GM23338 (cell line): ENCODE data around the gene PSEN2. TPM values are rescaled to one million over a fixed set of nuclear protein-coding genes. Genes with fewer than 3 reads are reported as not detected.

Experiments
- ATAC-seq: fragments of 200-7000 bp; cut with Tn5 transposase; 3 replicates; pipeline ENCODE4 v1.9.1; 2020
- DNase-seq: peaks from one replicate; pipeline ENCODE4 v3.0.0-alpha.2; 2015; ENCODE audit warnings: low spot score
- H2AFZ ChIP-seq: fragments of 200-600 bp; sonication (generic); 2 replicates; pipeline ENCODE4 v1.8.0; 2016; ENCODE audit warnings: antibody characterized with exemption, mild to moderate bottlenecking, moderate library complexity
- H3F3A ChIP-seq: fragments of 200-600 bp; sonication (generic); replicated peaks from 2 replicates; pipeline ENCODE4 v1.8.0; 2017; ENCODE audit warnings: antibody characterized with exemption, mixed run types, low read depth
- H3K27ac ChIP-seq: fragments of 200-600 bp; sonication (generic); 2 replicates; pipeline ENCODE4 v1.6.1; 2016; ENCODE audit warnings: low read depth
- H3K27me3 ChIP-seq: fragments of 200-600 bp; sonication (generic); 2 replicates; pipeline ENCODE4 v1.8.0; 2016; ENCODE audit warnings: mild to moderate bottlenecking, mixed run types, moderate library complexity; ENCODE audit not compliant: insufficient read depth
- H3K36me3 ChIP-seq: fragments of 200-600 bp; sonication (generic); 2 replicates; pipeline ENCODE4 v1.8.0; 2016; ENCODE audit warnings: mild to moderate bottlenecking; ENCODE audit not compliant: insufficient read depth
- H3K4me1 ChIP-seq: fragments of 200-600 bp; sonication (generic); 2 replicates; pipeline ENCODE4 v1.8.0; 2016; ENCODE audit warnings: mild to moderate bottlenecking, moderate library complexity; ENCODE audit not compliant: insufficient read depth
- H3K4me2 ChIP-seq: fragments of 200-600 bp; sonication (generic); 2 replicates; pipeline ENCODE4 v1.7.1; 2017; ENCODE audit warnings: mixed run types
- H3K4me3 ChIP-seq: fragments of 200-600 bp; sonication (generic); 2 replicates; pipeline ENCODE4 v1.6.1; 2016; ENCODE audit warnings: mixed run types
- H3K79me2 ChIP-seq: fragments of 200-600 bp; sonication (generic); replicated peaks from 2 replicates; pipeline ENCODE4 v1.8.0; 2017; ENCODE audit warnings: mild to moderate bottlenecking; ENCODE audit not compliant: insufficient read depth
- H3K9me2 ChIP-seq: fragments of 200-600 bp; sonication (generic); 2 replicates; pipeline ENCODE4 v1.8.0; 2017; ENCODE audit not compliant: insufficient read depth
- H4K20me1 ChIP-seq: fragments of 200-600 bp; sonication (generic); replicated peaks from 2 replicates; pipeline ENCODE4 v1.8.0; 2017; ENCODE audit warnings: mild to moderate bottlenecking; ENCODE audit not compliant: insufficient read depth
- H3K27ac Mint-ChIP-seq: 2 replicates; pipeline ENCODE4 v1.8.0; 2020; ENCODE audit warnings: inconsistent platforms, mild to moderate bottlenecking, moderate library complexity, mixed read lengths
- H3K27me3 Mint-ChIP-seq: 3 replicates; pipeline ENCODE4 v1.8.0; 2022; ENCODE audit warnings: low read depth, mild to moderate bottlenecking, moderate library complexity, mixed read lengths, inconsistent platforms; ENCODE audit not compliant: insufficient read depth, poor library complexity
- H3K36me3 Mint-ChIP-seq: 3 replicates; pipeline ENCODE4 v1.8.0; 2021; ENCODE audit warnings: low read depth, mild to moderate bottlenecking, inconsistent platforms, moderate library complexity, mixed read lengths
- H3K4me1 Mint-ChIP-seq: 3 replicates; pipeline ENCODE4 v1.8.0; 2020; ENCODE audit warnings: mild to moderate bottlenecking, inconsistent platforms, mixed read lengths
- H3K4me3 Mint-ChIP-seq: 3 replicates; pipeline ENCODE4 v1.8.0; 2021; ENCODE audit warnings: moderate library complexity, mild to moderate bottlenecking, inconsistent platforms, mixed read lengths
- H3K9me3 Mint-ChIP-seq: 3 replicates; pipeline ENCODE4 v1.8.0; 2020; ENCODE audit warnings: moderate library complexity, mild to moderate bottlenecking, inconsistent platforms, mixed read lengths
- CREB1 ChIP-seq: fragments of 250-450 bp; sonication (Bioruptor Pico); IDR thresholded peaks from 2 replicates; pipeline ENCODE4 v1.5.0; 2020; ENCODE audit warnings: low read depth, mild to moderate bottlenecking, moderate library complexity
- EZH2phosphoT487 ChIP-seq: fragments of 200-600 bp; sonication (generic); IDR thresholded peaks from one replicate; pipeline ENCODE4 v1.8.1; 2018; ENCODE audit warnings: antibody characterized with exemption; ENCODE audit not compliant: unreplicated experiment
- ZNF114 ChIP-seq: fragments of 250-450 bp; sonication (Bioruptor Pico); IDR thresholded peaks from 2 replicates; pipeline ENCODE4 v1.5.0; 2020; ENCODE audit warnings: mild to moderate bottlenecking, moderate library complexity
- polyA plus RNA-seq: library from polyadenylated mRNA; unstranded; fragments of >200 nt; fragmentation: Nextera tagmentation; extraction: Ambion mirVana; gene quantifications from 2 replicates; pipeline ENCODE4 v1.2.1, GENCODE V29; 2016
- total RNA-seq: library from RNA; depleted of rRNA; stranded (reverse); fragments of >200 nt; shearing (Covaris generic); gene quantifications from 2 replicates; pipeline ENCODE4 v1.2.3, GENCODE V29; 2014
- TF ChIP-seq, protein P1 (sequence below): fragments of 250-450 bp; sonication (Bioruptor Pico); IDR thresholded peaks from 2 replicates; pipeline ENCODE4 v1.5.0; 2020; ENCODE audit warnings: mild to moderate bottlenecking, moderate library complexity
- TF ChIP-seq, protein P2 (sequence below): IDR thresholded peaks from 2 replicates; pipeline ENCODE4 v1.6.1; 2016; ENCODE audit warnings: antibody characterized with exemption
- TF ChIP-seq, protein P3 (sequence below), 2 experiments: fragments of 200-600 bp in 1 of 2; sonication (generic) in 1 of 2; conservative IDR thresholded peaks; 2 replicates each; pipeline versions ENCODE4 v1.5.1 to v1.6.1; 2016 to 2017; ENCODE audit warnings: antibody characterized with exemption in 2 of 2, low read depth in 2 of 2, mild to moderate bottlenecking in 2 of 2, moderate library complexity in 1 of 2

The PSEN2 gene
- total and polyA plus RNA-seq, 2 experiments from 2014 or later, result 10.0 to 22.1 TPM

DNA sequence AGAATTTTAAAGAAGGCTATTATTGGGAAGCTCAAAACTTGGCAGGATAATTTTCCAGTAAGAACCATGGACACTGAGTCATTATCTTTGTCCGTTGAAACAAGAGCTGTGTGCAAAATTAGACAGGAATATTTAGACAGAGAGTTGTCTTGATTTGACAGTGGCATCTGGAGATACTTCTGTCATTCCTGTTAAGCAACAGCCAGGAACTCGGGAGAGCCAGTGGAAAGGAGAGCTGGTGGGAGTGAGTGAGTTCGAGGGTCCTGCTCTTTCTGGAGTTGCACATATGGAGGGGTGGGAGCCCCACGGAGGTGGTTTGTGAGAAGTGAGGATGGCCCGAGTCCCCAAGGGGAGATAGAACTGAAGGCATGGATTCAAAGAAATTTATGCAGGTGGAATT is 72.7 kb downstream of the PSEN2 start (continued):
- TF ChIP-seq, protein P1, sequence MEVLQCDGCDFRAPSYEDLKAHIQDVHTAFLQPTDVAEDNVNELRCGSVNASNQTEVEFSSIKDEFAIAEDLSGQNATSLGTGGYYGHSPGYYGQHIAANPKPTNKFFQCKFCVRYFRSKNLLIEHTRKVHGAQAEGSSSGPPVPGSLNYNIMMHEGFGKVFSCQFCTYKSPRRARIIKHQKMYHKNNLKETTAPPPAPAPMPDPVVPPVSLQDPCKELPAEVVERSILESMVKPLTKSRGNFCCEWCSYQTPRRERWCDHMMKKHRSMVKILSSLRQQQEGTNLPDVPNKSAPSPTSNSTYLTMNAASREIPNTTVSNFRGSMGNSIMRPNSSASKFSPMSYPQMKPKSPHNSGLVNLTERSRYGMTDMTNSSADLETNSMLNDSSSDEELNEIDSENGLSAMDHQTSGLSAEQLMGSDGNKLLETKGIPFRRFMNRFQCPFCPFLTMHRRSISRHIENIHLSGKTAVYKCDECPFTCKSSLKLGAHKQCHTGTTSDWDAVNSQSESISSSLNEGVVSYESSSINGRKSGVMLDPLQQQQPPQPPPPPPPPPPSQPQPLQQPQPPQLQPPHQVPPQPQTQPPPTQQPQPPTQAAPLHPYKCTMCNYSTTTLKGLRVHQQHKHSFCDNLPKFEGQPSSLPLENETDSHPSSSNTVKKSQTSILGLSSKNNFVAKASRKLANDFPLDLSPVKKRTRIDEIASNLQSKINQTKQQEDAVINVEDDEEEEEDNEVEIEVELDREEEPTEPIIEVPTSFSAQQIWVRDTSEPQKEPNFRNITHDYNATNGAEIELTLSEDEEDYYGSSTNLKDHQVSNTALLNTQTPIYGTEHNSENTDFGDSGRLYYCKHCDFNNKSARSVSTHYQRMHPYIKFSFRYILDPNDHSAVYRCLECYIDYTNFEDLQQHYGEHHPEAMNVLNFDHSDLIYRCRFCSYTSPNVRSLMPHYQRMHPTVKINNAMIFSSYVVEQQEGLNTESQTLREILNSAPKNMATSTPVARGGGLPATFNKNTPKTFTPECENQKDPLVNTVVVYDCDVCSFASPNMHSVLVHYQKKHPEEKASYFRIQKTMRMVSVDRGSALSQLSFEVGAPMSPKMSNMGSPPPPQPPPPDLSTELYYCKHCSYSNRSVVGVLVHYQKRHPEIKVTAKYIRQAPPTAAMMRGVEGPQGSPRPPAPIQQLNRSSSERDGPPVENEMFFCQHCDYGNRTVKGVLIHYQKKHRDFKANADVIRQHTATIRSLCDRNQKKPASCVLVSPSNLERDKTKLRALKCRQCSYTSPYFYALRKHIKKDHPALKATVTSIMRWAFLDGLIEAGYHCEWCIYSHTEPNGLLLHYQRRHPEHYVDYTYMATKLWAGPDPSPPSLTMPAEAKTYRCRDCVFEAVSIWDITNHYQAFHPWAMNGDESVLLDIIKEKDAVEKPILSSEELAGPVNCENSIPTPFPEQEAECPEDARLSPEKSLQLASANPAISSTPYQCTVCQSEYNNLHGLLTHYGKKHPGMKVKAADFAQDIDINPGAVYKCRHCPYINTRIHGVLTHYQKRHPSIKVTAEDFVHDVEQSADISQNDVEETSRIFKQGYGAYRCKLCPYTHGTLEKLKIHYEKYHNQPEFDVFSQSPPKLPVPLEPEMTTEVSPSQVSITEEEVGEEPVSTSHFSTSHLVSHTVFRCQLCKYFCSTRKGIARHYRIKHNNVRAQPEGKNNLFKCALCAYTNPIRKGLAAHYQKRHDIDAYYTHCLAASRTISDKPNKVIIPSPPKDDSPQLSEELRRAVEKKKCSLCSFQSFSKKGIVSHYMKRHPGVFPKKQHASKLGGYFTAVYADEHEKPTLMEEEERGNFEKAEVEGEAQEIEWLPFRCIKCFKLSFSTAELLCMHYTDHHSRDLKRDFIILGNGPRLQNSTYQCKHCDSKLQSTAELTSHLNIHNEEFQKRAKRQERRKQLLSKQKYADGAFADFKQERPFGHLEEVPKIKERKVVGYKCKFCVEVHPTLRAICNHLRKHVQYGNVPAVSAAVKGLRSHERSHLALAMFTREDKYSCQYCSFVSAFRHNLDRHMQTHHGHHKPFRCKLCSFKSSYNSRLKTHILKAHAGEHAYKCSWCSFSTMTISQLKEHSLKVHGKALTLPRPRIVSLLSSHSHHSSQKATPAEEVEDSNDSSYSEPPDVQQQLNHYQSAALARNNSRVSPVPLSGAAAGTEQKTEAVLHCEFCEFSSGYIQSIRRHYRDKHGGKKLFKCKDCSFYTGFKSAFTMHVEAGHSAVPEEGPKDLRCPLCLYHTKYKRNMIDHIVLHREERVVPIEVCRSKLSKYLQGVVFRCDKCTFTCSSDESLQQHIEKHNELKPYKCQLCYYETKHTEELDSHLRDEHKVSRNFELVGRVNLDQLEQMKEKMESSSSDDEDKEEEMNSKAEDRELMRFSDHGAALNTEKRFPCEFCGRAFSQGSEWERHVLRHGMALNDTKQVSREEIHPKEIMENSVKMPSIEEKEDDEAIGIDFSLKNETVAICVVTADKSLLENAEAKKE (CRISPR knock-in tag), result no peak
- TF ChIP-seq, protein P2, sequence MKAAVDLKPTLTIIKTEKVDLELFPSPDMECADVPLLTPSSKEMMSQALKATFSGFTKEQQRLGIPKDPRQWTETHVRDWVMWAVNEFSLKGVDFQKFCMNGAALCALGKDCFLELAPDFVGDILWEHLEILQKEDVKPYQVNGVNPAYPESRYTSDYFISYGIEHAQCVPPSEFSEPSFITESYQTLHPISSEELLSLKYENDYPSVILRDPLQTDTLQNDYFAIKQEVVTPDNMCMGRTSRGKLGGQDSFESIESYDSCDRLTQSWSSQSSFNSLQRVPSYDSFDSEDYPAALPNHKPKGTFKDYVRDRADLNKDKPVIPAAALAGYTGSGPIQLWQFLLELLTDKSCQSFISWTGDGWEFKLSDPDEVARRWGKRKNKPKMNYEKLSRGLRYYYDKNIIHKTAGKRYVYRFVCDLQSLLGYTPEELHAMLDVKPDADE, result no peak
- no peak for TF ChIP-seq CREB1 (CRISPR knock-in tag)
- TF ChIP-seq ZNF114, result no peak

DNA sequence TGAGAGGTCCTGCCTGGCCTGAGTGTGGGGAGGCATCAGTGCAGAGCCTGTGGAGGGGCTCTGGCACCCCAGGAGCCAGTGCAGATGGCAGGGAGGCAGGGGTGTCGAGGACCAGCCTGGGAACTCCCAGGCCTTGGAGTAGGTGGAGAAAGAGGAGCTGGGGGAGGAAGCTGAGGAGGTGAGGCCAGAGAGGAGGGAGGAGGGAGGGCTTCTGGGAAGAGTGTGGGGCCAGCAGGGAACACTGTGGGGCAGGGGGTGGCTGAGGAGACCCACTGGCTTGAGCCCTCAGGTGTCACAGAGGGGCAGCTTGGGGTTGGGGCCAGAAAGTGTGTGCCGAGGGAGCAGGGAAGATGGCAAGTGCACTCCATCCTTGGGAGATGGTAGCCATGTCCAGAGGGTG is 73.5 kb downstream of the PSEN2 start:
- no peak overlapping the region for H3K27ac ChIP-seq
- ATAC-seq (no peak), DNase-seq (no peak)
- no peak overlapping the region for H3K4me3 ChIP-seq
- H3K36me3 ChIP-seq, result no peaks in the 10 kb centered on the region
- Mint-ChIP-seq H3K27ac (no peak overlapping the region), H3K4me1 (peaks cover 52% of the 10 kb centered on the region), H3K27me3 (peaks cover 26% of the 10 kb centered on the region), H3K36me3 (peaks cover 7% of the 10 kb centered on the region), H3K4me3 (no peak overlapping the region), H3K9me3 (peaks cover 5% of the 10 kb centered on the region; the same call in 2 of the 3 replicates)
- H3F3A ChIP-seq, result 0 out of 2 replicates have a peak, but pooled peaks cover 5% of the 10 kb centered on the region
- H2AFZ ChIP-seq, result no peak overlapping the region
- peaks cover 8% of the 10 kb centered on the region; the same call in 1 of the 2 replicates for H4K20me1 ChIP-seq
- H3K4me1 ChIP-seq, result peaks cover 31% of the 10 kb centered on the region
- H3K4me2 ChIP-seq, result no peak overlapping the region
- H3K9me2 ChIP-seq, result no peaks in the 10 kb centered on the region
- H3K27me3 ChIP-seq, result 0 out of 2 replicates have a peak, but pooled peaks cover 4% of the 10 kb centered on the region
- peaks cover 74% of the 10 kb centered on the region for H3K79me2 ChIP-seq
- TF ChIP-seq EZH2phosphoT487, result no peak
- TF ChIP-seq, protein P1 (CRISPR knock-in tag), result no peak
- TF ChIP-seq, protein P3, sequence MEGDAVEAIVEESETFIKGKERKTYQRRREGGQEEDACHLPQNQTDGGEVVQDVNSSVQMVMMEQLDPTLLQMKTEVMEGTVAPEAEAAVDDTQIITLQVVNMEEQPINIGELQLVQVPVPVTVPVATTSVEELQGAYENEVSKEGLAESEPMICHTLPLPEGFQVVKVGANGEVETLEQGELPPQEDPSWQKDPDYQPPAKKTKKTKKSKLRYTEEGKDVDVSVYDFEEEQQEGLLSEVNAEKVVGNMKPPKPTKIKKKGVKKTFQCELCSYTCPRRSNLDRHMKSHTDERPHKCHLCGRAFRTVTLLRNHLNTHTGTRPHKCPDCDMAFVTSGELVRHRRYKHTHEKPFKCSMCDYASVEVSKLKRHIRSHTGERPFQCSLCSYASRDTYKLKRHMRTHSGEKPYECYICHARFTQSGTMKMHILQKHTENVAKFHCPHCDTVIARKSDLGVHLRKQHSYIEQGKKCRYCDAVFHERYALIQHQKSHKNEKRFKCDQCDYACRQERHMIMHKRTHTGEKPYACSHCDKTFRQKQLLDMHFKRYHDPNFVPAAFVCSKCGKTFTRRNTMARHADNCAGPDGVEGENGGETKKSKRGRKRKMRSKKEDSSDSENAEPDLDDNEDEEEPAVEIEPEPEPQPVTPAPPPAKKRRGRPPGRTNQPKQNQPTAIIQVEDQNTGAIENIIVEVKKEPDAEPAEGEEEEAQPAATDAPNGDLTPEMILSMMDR (conservative IDR thresholded peaks at IDR 0.05; ENCODE audit: low read depth in 2 of 2), result no peak
- no peak for TF ChIP-seq CREB1 (CRISPR knock-in tag)
